SK-N-SH (cell line): ENCODE measurements around the gene MB. TPM values are rescaled to one million over a fixed set of nuclear protein-coding genes. Genes with fewer than 3 reads are reported as not detected.

ENCODE experiments used
- CTCF ChIA-PET: fragments of 300-600, 350-600 bp; formaldehyde crosslinking; extraction: SDS; loops from one replicate; lab custom pipeline; 2021; lab: Yijun Ruan, JAX
- POLR2A ChIA-PET: fragments of 350-600 bp; sonication (Branson Sonifier 250); formaldehyde crosslinking; extraction: SDS; loops from one replicate; lab custom pipeline; 2020; ENCODE audit warnings: antibody characterized with exemption, inconsistent platforms; lab: Yijun Ruan, JAX
- DNase-seq: peaks from one replicate; pipeline ENCODE4 v3.0.0; 2012
- H2AFZ ChIP-seq: fragments of 200-600 bp; sonication (generic); 2 replicates; pipeline ENCODE4 v1.8.1; 2016; ENCODE audit warnings: antibody characterized with exemption, mild to moderate bottlenecking, low read depth
- H3F3A ChIP-seq: fragments of 200-600 bp; sonication (generic); replicated peaks from 2 replicates; pipeline ENCODE3; 2016; ENCODE audit warnings: antibody characterized with exemption, mild to moderate bottlenecking; ENCODE audit not compliant: insufficient read depth
- H3K27ac ChIP-seq, 2 experiments: fragments of 200-500 bp in 1 of 2; fragments of 200-600 bp in 1 of 2; sonication (Bioruptor generic) in 1 of 2; sonication (generic), shearing (Covaris generic) in 1 of 2; 2 replicates each; pipeline versions ENCODE4 v1.5.1 to v1.6.1; 2014 to 2016; ENCODE audit warnings: low read depth in 2 of 2, inconsistent platforms in 1 of 2, low read length in 1 of 2, mild to moderate bottlenecking in 1 of 2, mixed read lengths in 1 of 2
- H3K27me3 ChIP-seq: fragments of 200-600 bp; sonication (generic), shearing (Covaris generic); 2 replicates; pipeline ENCODE4 v1.6.1; 2016; ENCODE audit warnings: mixed run types; ENCODE audit not compliant: insufficient read depth
- H3K36me3 ChIP-seq, 2 experiments: fragments of 200-500 bp in 1 of 2; fragments of 200-600 bp in 1 of 2; sonication (Bioruptor generic) in 1 of 2; sonication (generic) in 1 of 2; replicated peaks in 1 of 2; 2 replicates each; pipeline versions ENCODE3 to v1.5.1; 2014 to 2016; ENCODE audit warnings: low read length in 1 of 2, mild to moderate bottlenecking in 1 of 2; ENCODE audit not compliant: insufficient read depth in 2 of 2, control insufficient read depth in 1 of 2
- H3K4me1 ChIP-seq, 2 experiments: fragments of 200-500 bp in 1 of 2; fragments of 200-600 bp in 1 of 2; sonication (Bioruptor generic) in 1 of 2; sonication (generic), shearing (Covaris generic) in 1 of 2; 2 replicates each; pipeline versions ENCODE4 v1.5.1 to v1.6.1; 2014 to 2016; ENCODE audit warnings: low read depth in 1 of 2, low read length in 1 of 2, mixed run types in 1 of 2; ENCODE audit not compliant: insufficient read depth in 2 of 2, control insufficient read depth in 1 of 2
- H3K4me2 ChIP-seq: fragments of 200-600 bp; sonication (generic), shearing (Covaris generic); 2 replicates; pipeline ENCODE4 v1.6.1; 2017; ENCODE audit warnings: mixed run types
- H3K4me3 ChIP-seq, 2 experiments: fragments of 200-500 bp in 1 of 2; fragments of 200-600 bp in 1 of 2; sonication (Bioruptor generic) in 1 of 2; sonication (generic), shearing (Covaris generic) in 1 of 2; 2 replicates each; pipeline versions ENCODE4 v1.5.1 to v1.8.1; 2014 to 2016; ENCODE audit warnings: low read depth in 2 of 2, inconsistent platforms in 1 of 2, low read length in 1 of 2, mild to moderate bottlenecking in 1 of 2, mixed read lengths in 1 of 2, moderate library complexity in 1 of 2
- H3K79me2 ChIP-seq: fragments of 200-600 bp; sonication (generic); 2 replicates; pipeline ENCODE4 v1.8.1; 2017; ENCODE audit warnings: mild to moderate bottlenecking; ENCODE audit not compliant: insufficient read depth
- H3K9ac ChIP-seq: fragments of 200-600 bp; sonication (generic); 2 replicates; pipeline ENCODE4 v1.6.1; 2017; ENCODE audit warnings: mixed run types
- H3K9me2 ChIP-seq: fragments of 200-600 bp; sonication (generic); 2 replicates; pipeline ENCODE4 v1.6.1; 2017; ENCODE audit warnings: mixed run types
- H3K9me3 ChIP-seq: fragments of 200-600 bp; sonication (generic); 2 replicates; pipeline ENCODE4 v1.6.1; 2017; ENCODE audit warnings: mixed run types, mild to moderate bottlenecking, moderate library complexity
- H4K20me1 ChIP-seq: fragments of 200-600 bp; sonication (generic); 2 replicates; pipeline ENCODE4 v1.6.1; 2017; ENCODE audit warnings: mild to moderate bottlenecking, mixed run types; ENCODE audit not compliant: insufficient read depth
- CTCF ChIP-seq: fragments of 200-600 bp; sonication (generic); IDR thresholded peaks from 2 replicates; pipeline ENCODE4 v1.6.1; 2017; ENCODE audit warnings: antibody characterized with exemption, mild to moderate bottlenecking, moderate library complexity
- EZH2phosphoT487 ChIP-seq: fragments of 200-600 bp; sonication (generic); IDR thresholded peaks from 2 replicates; pipeline ENCODE4 v1.6.1; 2017; ENCODE audit warnings: low read depth, mixed run types, mild to moderate bottlenecking, antibody characterized with exemption, moderate library complexity, borderline replicate concordance
- FOSL2 ChIP-seq: IDR thresholded peaks from 2 replicates; pipeline ENCODE4 v1.4.0; 2012; ENCODE audit warnings: low read depth, mild to moderate bottlenecking, moderate library complexity, borderline replicate concordance
- MEF2A ChIP-seq: IDR thresholded peaks from 2 replicates; pipeline ENCODE4 v1.4.0; 2012; ENCODE audit warnings: low read depth, borderline replicate concordance
- NFIC ChIP-seq: IDR thresholded peaks from 2 replicates; pipeline ENCODE4 v1.4.0; 2012; ENCODE audit warnings: borderline replicate concordance
- RAD21 ChIP-seq: IDR thresholded peaks from 2 replicates; pipeline ENCODE4 v1.6.1; 2012; ENCODE audit warnings: mild to moderate bottlenecking, low read length
- RCOR1 ChIP-seq: fragments of 150-350 bp; IDR thresholded peaks from 2 replicates; pipeline ENCODE4 v1.6.1; 2017; ENCODE audit warnings: antibody characterized with exemption, low read length
- RXRA ChIP-seq: IDR thresholded peaks from 2 replicates; pipeline ENCODE4 v1.4.0; 2012; ENCODE audit warnings: low read depth, mild to moderate bottlenecking, borderline replicate concordance
- SIN3A ChIP-seq: IDR thresholded peaks from 2 replicates; pipeline ENCODE4 v1.6.1; 2012; ENCODE audit warnings: low read depth, mild to moderate bottlenecking, low read length, moderate library complexity, borderline replicate concordance
- TEAD4 ChIP-seq: IDR thresholded peaks from 2 replicates; pipeline ENCODE4 v1.4.0; 2012; ENCODE audit warnings: mild to moderate bottlenecking, borderline replicate concordance; ENCODE audit not compliant: insufficient read depth
- YY1 ChIP-seq: IDR thresholded peaks from 2 replicates; pipeline ENCODE4 v1.4.0; 2012; ENCODE audit warnings: low read depth, mild to moderate bottlenecking
- WGBS: methylation state at CpG from one replicate; pipeline ENCODE4 v1.1.6; 2017; ENCODE audit warnings: low lambda C conversion rate; 5-methylcytosine and 5-hydroxymethylcytosine counted together
- polyA plus RNA-seq, 3 experiments: library from polyadenylated mRNA; depleted of rRNA; stranded (reverse); fragments of >200 nt; gene quantifications; 2 replicates each; pipeline ENCODE4 v1.2.3, GENCODE V29; 2012
- TF ChIP-seq, protein P1 (sequence below): IDR thresholded peaks from 2 replicates; pipeline ENCODE4 v1.6.1; 2012; ENCODE audit warnings: mild to moderate bottlenecking, low read depth, low read length, moderate library complexity
- TF ChIP-seq, protein P2 (sequence below): IDR thresholded peaks from 2 replicates; pipeline ENCODE4 v1.4.0; 2012; ENCODE audit warnings: low read depth, borderline replicate concordance
- TF ChIP-seq, protein P3 (sequence below): fragments of 150-350 bp; IDR thresholded peaks from 2 replicates; pipeline ENCODE4 v1.6.1; 2017; ENCODE audit warnings: antibody characterized with exemption, low read length, low read depth, borderline replicate concordance

MB gene
- polyA plus RNA-seq, 1 of the 3 experiments (the other 2 are of a cell fraction): 0.95 TPM

GRCh38 chr22:35609761-35610160, 7.4 kb downstream of the MB start:
- Histone ChIP-seq H3K27ac (no peak overlapping the region), H3K4me3 (no peak overlapping the region), H4K20me1 (no peaks in the 10 kb centered on the region), H3K4me2 (no peak overlapping the region), H3K9ac (no peak overlapping the region), H2AFZ (no peak overlapping the region), H3K36me3 (no peaks in the 10 kb centered on the region), H3K79me2 (no peaks in the 10 kb centered on the region), H3K9me2 (no peaks in the 10 kb centered on the region), H3K9me3 (no peaks in the 10 kb centered on the region), H3F3A (no peaks in the 10 kb centered on the region), H3K27me3 (no peaks in the 10 kb centered on the region; the same call in 1 of the 2 replicates), H3K4me1 (peaks cover 0 to 47% of the 10 kb centered on the region in 2 experiments; a peak in 2 of 4 replicates)
- POLR2A ChIA-PET: no interaction called here
- DNase-seq: no peak
- CTCF ChIA-PET: interaction anchor here (1.0 to 1.5 kb wide), 3 partner anchors 19 to 515 kb away, joined by 3 to 4 read pairs (median 3); no protein-coding TSS in a partner anchor
- TF ChIP-seq YY1 (no peak), CTCF (no peak), NFIC (no peak), EZH2phosphoT487 (no peak), MEF2A (no peak), TEAD4 (no peak), RAD21 (no peak), RXRA (no peak), RCOR1 (no peak), FOSL2 (no peak), SIN3A (no peak)
- TF ChIP-seq, protein P1, sequence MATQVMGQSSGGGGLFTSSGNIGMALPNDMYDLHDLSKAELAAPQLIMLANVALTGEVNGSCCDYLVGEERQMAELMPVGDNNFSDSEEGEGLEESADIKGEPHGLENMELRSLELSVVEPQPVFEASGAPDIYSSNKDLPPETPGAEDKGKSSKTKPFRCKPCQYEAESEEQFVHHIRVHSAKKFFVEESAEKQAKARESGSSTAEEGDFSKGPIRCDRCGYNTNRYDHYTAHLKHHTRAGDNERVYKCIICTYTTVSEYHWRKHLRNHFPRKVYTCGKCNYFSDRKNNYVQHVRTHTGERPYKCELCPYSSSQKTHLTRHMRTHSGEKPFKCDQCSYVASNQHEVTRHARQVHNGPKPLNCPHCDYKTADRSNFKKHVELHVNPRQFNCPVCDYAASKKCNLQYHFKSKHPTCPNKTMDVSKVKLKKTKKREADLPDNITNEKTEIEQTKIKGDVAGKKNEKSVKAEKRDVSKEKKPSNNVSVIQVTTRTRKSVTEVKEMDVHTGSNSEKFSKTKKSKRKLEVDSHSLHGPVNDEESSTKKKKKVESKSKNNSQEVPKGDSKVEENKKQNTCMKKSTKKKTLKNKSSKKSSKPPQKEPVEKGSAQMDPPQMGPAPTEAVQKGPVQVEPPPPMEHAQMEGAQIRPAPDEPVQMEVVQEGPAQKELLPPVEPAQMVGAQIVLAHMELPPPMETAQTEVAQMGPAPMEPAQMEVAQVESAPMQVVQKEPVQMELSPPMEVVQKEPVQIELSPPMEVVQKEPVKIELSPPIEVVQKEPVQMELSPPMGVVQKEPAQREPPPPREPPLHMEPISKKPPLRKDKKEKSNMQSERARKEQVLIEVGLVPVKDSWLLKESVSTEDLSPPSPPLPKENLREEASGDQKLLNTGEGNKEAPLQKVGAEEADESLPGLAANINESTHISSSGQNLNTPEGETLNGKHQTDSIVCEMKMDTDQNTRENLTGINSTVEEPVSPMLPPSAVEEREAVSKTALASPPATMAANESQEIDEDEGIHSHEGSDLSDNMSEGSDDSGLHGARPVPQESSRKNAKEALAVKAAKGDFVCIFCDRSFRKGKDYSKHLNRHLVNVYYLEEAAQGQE: no peak
- TF ChIP-seq, protein P2, sequence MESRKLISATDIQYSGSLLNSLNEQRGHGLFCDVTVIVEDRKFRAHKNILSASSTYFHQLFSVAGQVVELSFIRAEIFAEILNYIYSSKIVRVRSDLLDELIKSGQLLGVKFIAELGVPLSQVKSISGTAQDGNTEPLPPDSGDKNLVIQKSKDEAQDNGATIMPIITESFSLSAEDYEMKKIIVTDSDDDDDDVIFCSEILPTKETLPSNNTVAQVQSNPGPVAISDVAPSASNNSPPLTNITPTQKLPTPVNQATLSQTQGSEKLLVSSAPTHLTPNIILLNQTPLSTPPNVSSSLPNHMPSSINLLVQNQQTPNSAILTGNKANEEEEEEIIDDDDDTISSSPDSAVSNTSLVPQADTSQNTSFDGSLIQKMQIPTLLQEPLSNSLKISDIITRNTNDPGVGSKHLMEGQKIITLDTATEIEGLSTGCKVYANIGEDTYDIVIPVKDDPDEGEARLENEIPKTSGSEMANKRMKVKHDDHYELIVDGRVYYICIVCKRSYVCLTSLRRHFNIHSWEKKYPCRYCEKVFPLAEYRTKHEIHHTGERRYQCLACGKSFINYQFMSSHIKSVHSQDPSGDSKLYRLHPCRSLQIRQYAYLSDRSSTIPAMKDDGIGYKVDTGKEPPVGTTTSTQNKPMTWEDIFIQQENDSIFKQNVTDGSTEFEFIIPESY: no peak
- TF ChIP-seq, protein P3, sequence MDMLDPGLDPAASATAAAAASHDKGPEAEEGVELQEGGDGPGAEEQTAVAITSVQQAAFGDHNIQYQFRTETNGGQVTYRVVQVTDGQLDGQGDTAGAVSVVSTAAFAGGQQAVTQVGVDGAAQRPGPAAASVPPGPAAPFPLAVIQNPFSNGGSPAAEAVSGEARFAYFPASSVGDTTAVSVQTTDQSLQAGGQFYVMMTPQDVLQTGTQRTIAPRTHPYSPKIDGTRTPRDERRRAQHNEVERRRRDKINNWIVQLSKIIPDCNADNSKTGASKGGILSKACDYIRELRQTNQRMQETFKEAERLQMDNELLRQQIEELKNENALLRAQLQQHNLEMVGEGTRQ: no peak
- 83% methylated on average over 4 of the region's 4 CpGs for WGBS
